PC-3 (cell line): ENCODE data around the gene IL19. TPM values are rescaled to one million over a fixed set of nuclear protein-coding genes. Genes with fewer than 3 reads are reported as not detected.

Experiments used
- ATAC-seq: fragments of 200-7000 bp; cut with Tn5 transposase; 2 replicates; pipeline ENCODE4 v1.9.1; 2020; ENCODE audit warnings: mild to moderate bottlenecking, moderate library complexity
- BruUV-seq: library from RNA; stranded (reverse); fragments of 400-500 nt; replicated peaks from 2 replicates; lab custom pipeline; 2021; lab: Mats Ljungman, UMichigan
- CTCF ChIA-PET: fragments of 300-600 bp; sonication (Branson Sonifier 250); formaldehyde crosslinking; loops from one replicate; lab custom pipeline; 2022; ENCODE audit warnings: antibody characterized with exemption; lab: Charles Lee
- POLR2A ChIA-PET: fragments of 300-600 bp; sonication (Branson Sonifier 250); formaldehyde crosslinking; loops from one replicate; lab custom pipeline; 2022; ENCODE audit warnings: antibody characterized with exemption; ENCODE audit not compliant: unreplicated experiment; lab: Charles Lee
- DNase-seq: peaks from one replicate; pipeline ENCODE4 v3.0.0-alpha.2; 2015
- H2AFZ ChIP-seq: fragments of 300-600 bp; sonication (generic); 2 replicates; pipeline ENCODE4 v1.6.0; 2016; ENCODE audit warnings: antibody characterized with exemption, low read length
- H3F3A ChIP-seq: fragments of 300-600 bp; sonication (generic); one replicate; pipeline ENCODE4 v1.6.0; 2017; ENCODE audit warnings: antibody characterized with exemption, low read length, control low read depth, mild to moderate bottlenecking; ENCODE audit not compliant: unreplicated experiment
- H3K27ac ChIP-seq: fragments of 300-600 bp; sonication (generic); 2 replicates; pipeline ENCODE4 v1.5.1; 2016; ENCODE audit warnings: mild to moderate bottlenecking, low read length
- H3K27me3 ChIP-seq: fragments of 300-600 bp; sonication (generic); 2 replicates; pipeline ENCODE4 v1.6.1; 2016; ENCODE audit warnings: low read length, mixed read lengths
- H3K36me3 ChIP-seq: fragments of 300-600 bp; sonication (generic); 2 replicates; pipeline ENCODE4 v1.6.1; 2016; ENCODE audit warnings: low read depth, mixed run types, low read length, mixed read lengths
- H3K4me1 ChIP-seq: fragments of 300-600 bp; sonication (generic); 2 replicates; pipeline ENCODE4 v1.5.1; 2016; ENCODE audit warnings: low read length; ENCODE audit not compliant: insufficient read depth
- H3K4me2 ChIP-seq: fragments of 300-600 bp; sonication (generic); 2 replicates; pipeline ENCODE4 v1.6.0; 2016; ENCODE audit warnings: low read length
- H3K4me3 ChIP-seq: fragments of 300-600 bp; sonication (generic); 2 replicates; pipeline ENCODE4 v1.5.1; 2016; ENCODE audit warnings: mild to moderate bottlenecking, low read length, mixed read lengths
- H3K79me2 ChIP-seq: fragments of 300-600 bp; sonication (generic); 2 replicates; pipeline ENCODE4 v1.6.1; 2017; ENCODE audit warnings: low read length, mixed read lengths
- H3K9ac ChIP-seq: fragments of 300-600 bp; sonication (generic); 2 replicates; pipeline ENCODE4 v1.6.0; 2016; ENCODE audit warnings: mild to moderate bottlenecking, low read length
- H3K9me2 ChIP-seq: fragments of 300-600 bp; sonication (generic); replicated peaks from 2 replicates; pipeline ENCODE4 v1.6.1; 2016; ENCODE audit warnings: mixed run types, low read length, mixed read lengths
- H3K9me3 ChIP-seq: fragments of 300-600 bp; sonication (generic); 2 replicates; pipeline ENCODE4 v1.6.1; 2016; ENCODE audit warnings: low read length, mixed read lengths
- H4K20me1 ChIP-seq: fragments of 300-600 bp; sonication (generic); 2 replicates; pipeline ENCODE4 v1.6.1; 2016; ENCODE audit warnings: low read length, mixed read lengths
- EZH2 ChIP-seq: fragments of 300-600 bp; sonication (generic); IDR thresholded peaks from one replicate; pipeline ENCODE4 v1.6.1; 2017; ENCODE audit warnings: antibody characterized with exemption, mild to moderate bottlenecking, low read length; ENCODE audit not compliant: unreplicated experiment
- EZH2phosphoT487 ChIP-seq: fragments of 300-600 bp; sonication (generic); IDR thresholded peaks from 2 replicates; pipeline ENCODE4 v1.6.1; 2018; ENCODE audit warnings: mild to moderate bottlenecking, antibody characterized with exemption, low read length, borderline replicate concordance
- intact Hi-C: fragments of 100-400 bp; cut with micrococcal nuclease; formaldehyde crosslinking; loops from 2 replicates; pipeline ENCODE4 v1.9.0; 2023
- total RNA-seq: library from RNA; depleted of rRNA; stranded (reverse); fragments of >200 nt; gene quantifications from 2 replicates; pipeline ENCODE4 v1.2.3, GENCODE V29; 2014
- TF ChIP-seq, protein P1 (sequence below): fragments of 300-600 bp; sonication (generic); conservative IDR thresholded peaks from 2 replicates; pipeline ENCODE4 v1.5.1; 2017; ENCODE audit warnings: antibody characterized with exemption, low read depth, mild to moderate bottlenecking, low read length

IL19 gene
- total RNA-seq, 1 experiment from 2014 or later: not detected

DNA sequence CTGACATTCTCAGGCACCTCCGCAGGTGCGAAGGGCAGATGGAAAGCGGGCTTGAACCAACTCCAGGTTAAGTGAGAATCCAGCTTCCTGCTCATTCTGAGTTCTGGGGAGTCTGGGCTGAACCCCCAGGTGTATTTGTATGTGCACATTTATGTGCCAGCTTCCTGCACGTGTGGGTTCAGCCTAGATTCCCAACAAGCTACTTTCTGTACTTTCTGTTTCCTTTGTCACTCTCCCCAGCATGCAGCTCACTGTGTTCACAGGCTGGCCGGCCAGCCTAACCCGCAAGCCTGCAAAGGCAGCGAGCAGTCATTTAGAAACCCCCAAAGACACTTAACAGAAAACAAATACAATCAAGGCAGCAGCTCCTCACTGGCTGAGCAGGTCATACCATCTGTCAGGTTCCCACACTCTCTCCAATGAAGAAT, 1.3 kb upstream of the IL19 start:
- TF ChIP-seq EZH2 (no peak), EZH2phosphoT487 (no peak)
- TF ChIP-seq, protein P1, sequence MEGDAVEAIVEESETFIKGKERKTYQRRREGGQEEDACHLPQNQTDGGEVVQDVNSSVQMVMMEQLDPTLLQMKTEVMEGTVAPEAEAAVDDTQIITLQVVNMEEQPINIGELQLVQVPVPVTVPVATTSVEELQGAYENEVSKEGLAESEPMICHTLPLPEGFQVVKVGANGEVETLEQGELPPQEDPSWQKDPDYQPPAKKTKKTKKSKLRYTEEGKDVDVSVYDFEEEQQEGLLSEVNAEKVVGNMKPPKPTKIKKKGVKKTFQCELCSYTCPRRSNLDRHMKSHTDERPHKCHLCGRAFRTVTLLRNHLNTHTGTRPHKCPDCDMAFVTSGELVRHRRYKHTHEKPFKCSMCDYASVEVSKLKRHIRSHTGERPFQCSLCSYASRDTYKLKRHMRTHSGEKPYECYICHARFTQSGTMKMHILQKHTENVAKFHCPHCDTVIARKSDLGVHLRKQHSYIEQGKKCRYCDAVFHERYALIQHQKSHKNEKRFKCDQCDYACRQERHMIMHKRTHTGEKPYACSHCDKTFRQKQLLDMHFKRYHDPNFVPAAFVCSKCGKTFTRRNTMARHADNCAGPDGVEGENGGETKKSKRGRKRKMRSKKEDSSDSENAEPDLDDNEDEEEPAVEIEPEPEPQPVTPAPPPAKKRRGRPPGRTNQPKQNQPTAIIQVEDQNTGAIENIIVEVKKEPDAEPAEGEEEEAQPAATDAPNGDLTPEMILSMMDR: no peak
- POLR2A ChIA-PET: no interaction called here
- no peak overlapping the region for H3K27ac ChIP-seq
- no peak for ATAC-seq
- H3K9ac ChIP-seq: no peak overlapping the region
- no peaks in the 10 kb centered on the region for H3K9me2 ChIP-seq
- intact Hi-C loops: no loop called here
- H3K27me3 ChIP-seq: peaks cover 59% of the 10 kb centered on the region
- no peaks in the 10 kb centered on the region for H3K36me3 ChIP-seq
- no peaks in the 10 kb centered on the region for H3K9me3 ChIP-seq
- no peak for DNase-seq
- H2AFZ ChIP-seq: no peak overlapping the region
- no peak overlapping the region for H3K4me3 ChIP-seq
- no peak overlapping the region for H3K4me2 ChIP-seq
- no peaks in the 10 kb centered on the region for H3K79me2 ChIP-seq
- no peaks in the 10 kb centered on the region for H3F3A ChIP-seq
- no peaks in the 10 kb centered on the region for H4K20me1 ChIP-seq
- no TSS peak for BruUV-seq
- peaks cover 9% of the 10 kb centered on the region for H3K4me1 ChIP-seq
- CTCF ChIA-PET: no interaction called here

DNA sequence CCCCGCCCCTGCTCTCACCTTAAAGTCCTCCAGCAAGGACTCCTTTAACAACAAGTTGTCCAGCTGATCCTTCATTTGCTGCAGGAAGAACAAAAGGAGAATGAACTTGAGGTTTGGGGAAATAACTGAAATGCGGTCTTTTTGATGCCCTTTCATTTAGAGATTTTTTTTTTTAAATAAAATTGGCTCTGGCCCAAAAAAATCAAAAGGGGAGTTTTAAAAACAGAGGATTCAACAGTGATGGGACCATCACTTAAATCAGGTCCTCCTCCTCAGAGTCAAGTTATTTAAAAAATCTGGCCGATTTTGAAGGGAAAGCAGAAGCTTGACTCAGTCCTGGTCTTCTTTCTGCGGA, 742 bp downstream of the IL19 start:
- H3K9me2 ChIP-seq: no peaks in the 10 kb centered on the region
- no peak overlapping the region for H2AFZ ChIP-seq
- no peak for ATAC-seq
- H3K79me2 ChIP-seq: no peaks in the 10 kb centered on the region
- ChIA-PET CTCF (interaction anchor here (1.0 kb wide), 1 partner anchor 11 kb away, joined by 3 read pairs; no protein-coding TSS in a partner anchor), POLR2A (no interaction called here)
- no peak overlapping the region for H3K4me2 ChIP-seq
- H3K27me3 ChIP-seq: peaks cover 64% of the 10 kb centered on the region
- no TSS peak for BruUV-seq
- H3K36me3 ChIP-seq: no peaks in the 10 kb centered on the region
- H3K9me3 ChIP-seq: no peaks in the 10 kb centered on the region
- intact Hi-C loops: no loop called here
- no peaks in the 10 kb centered on the region for H3F3A ChIP-seq
- DNase-seq: no peak
- no peak overlapping the region for H3K27ac ChIP-seq
- no peaks in the 10 kb centered on the region for H4K20me1 ChIP-seq
- H3K9ac ChIP-seq: no peak overlapping the region
- H3K4me3 ChIP-seq: no peak overlapping the region
- H3K4me1 ChIP-seq: peaks cover 6% of the 10 kb centered on the region
- TF ChIP-seq, protein P1: no peak
- TF ChIP-seq EZH2: no peak
- TF ChIP-seq EZH2phosphoT487: no peak

DNA sequence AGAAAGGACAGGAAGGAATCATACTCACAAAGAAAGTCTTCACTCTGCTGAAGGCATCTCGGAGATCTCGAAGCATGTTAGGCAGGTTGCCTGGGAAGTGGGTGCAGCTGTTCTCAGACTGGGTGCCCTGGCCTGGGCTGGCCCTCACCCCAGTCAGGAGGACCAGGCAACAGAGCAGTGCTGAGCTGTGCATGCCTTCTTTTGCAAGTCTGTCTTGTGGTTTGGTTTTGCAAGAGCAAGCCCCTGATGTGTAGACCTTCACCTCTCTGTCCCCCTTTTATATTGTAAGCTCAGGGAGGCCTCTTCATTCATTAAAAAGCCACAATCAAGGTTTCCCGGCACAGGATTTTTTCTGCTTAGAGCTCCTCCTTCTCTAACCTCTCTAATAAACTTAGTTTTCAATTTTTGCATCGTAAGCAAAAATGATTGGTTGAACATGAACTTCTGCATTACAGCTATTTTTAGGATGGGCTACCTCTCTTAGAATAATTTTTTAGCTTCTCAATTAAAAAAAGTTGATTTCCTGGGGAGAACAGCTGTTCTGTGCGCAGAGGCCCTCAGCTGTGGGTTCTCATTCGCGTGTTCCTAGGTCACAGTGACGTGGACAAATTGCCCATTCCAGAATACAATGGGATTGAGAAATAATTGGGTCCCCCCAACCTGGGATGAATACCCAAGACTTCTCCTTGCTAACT, 1.8 kb downstream of the IL19 start, which contains the start of gene IL10:
IL10 (minus strand) TSS at position 252 of the 695 bp plus-strand sequence; CDS start at position 193, 59 bp downstream.
- ATAC-seq: no peak
- TF ChIP-seq EZH2: no peak
- TF ChIP-seq EZH2phosphoT487: no peak
- TF ChIP-seq, protein P1: no peak
- no peak within 1 kb of the TSS for H3K27ac ChIP-seq
- peaks cover 64% of the 10 kb centered on the region for H3K27me3 ChIP-seq
- CTCF ChIA-PET: no interaction called here
- H3K9ac ChIP-seq: no peak within 1 kb of the TSS
- H3K4me1 ChIP-seq: no peaks in the 10 kb centered on the region
- H3K4me2 ChIP-seq: no peak within 1 kb of the TSS
- no peaks in the 10 kb centered on the region for H3K36me3 ChIP-seq
- BruUV-seq: no TSS peak
- no peak for DNase-seq
- no peaks in the 10 kb centered on the region for H3F3A ChIP-seq
- intact Hi-C loops: no loop called here
- H4K20me1 ChIP-seq: no peaks in the 10 kb centered on the region
- no peak within 1 kb of the TSS for H2AFZ ChIP-seq
- H3K9me3 ChIP-seq: no peaks in the 10 kb centered on the region
- no peaks in the 10 kb centered on the region for H3K79me2 ChIP-seq
- POLR2A ChIA-PET: interaction anchor here (0.6 to 0.7 kb wide), 3 partner anchors 31 to 137 kb away, joined by 3 to 4 read pairs (median 3); partner anchors contain the start of gene DYRK3
- H3K9me2 ChIP-seq: no peaks in the 10 kb centered on the region
- H3K4me3 ChIP-seq: no peak within 1 kb of the TSS
